NB4 (cell line): ENCODE data around the gene BTG4.

Source experiments
- DNase-seq: peaks from one replicate; pipeline ENCODE4 v3.0.0; 2010; ENCODE audit warnings: low read depth
- H3K4me3 ChIP-seq: one replicate; pipeline ENCODE4 v1.5.1; 2011; ENCODE audit warnings: mild to moderate bottlenecking, low read depth, low read length, moderate library complexity
- MYC ChIP-seq: IDR thresholded peaks from 2 replicates; pipeline ENCODE4 v1.6.1; 2011; ENCODE audit warnings: low read depth, low read length
- POLR2A ChIP-seq: IDR thresholded peaks from 2 replicates; pipeline ENCODE4 v1.6.1; 2011; ENCODE audit warnings: mild to moderate bottlenecking; ENCODE audit not compliant: insufficient read length; ENCODE audit errors: extremely low read depth
- TF ChIP-seq, protein P1 (sequence below): IDR thresholded peaks from one replicate; pipeline ENCODE4 v1.5.1; 2012; ENCODE audit warnings: low read depth, low read length
- TF ChIP-seq, protein P2 (sequence below): IDR thresholded peaks from 2 replicates; pipeline ENCODE4 v1.6.1; 2011; ENCODE audit warnings: low read depth, low read length

The BTG4 gene

DNA sequence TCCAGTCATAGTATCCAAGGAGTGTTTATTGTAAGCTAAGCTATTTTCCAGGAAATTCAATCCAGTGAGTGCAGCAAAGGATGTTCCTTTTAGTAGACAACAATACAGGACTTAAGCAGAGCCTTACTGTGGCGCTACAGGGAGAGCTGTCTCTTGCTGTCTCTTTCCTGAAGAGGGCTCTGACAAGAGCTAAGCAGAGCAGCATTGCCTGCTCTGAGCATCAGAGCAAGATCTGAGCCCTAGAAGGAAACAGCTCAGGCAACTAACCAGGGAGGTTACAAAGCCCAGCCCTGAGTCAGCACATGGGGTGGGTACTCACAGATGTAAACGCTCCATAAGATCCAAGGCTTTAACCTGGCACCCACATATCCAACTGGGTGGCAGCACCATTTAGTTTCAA lies 36.3 kb upstream of the BTG4 start:
- TF ChIP-seq, protein P1, sequence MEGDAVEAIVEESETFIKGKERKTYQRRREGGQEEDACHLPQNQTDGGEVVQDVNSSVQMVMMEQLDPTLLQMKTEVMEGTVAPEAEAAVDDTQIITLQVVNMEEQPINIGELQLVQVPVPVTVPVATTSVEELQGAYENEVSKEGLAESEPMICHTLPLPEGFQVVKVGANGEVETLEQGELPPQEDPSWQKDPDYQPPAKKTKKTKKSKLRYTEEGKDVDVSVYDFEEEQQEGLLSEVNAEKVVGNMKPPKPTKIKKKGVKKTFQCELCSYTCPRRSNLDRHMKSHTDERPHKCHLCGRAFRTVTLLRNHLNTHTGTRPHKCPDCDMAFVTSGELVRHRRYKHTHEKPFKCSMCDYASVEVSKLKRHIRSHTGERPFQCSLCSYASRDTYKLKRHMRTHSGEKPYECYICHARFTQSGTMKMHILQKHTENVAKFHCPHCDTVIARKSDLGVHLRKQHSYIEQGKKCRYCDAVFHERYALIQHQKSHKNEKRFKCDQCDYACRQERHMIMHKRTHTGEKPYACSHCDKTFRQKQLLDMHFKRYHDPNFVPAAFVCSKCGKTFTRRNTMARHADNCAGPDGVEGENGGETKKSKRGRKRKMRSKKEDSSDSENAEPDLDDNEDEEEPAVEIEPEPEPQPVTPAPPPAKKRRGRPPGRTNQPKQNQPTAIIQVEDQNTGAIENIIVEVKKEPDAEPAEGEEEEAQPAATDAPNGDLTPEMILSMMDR, result no peak
- TF ChIP-seq MYC, result no peak
- TF ChIP-seq, protein P2, sequence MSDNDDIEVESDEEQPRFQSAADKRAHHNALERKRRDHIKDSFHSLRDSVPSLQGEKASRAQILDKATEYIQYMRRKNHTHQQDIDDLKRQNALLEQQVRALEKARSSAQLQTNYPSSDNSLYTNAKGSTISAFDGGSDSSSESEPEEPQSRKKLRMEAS, result no peak
- TF ChIP-seq POLR2A, result no peak
- no peak for DNase-seq

DNA sequence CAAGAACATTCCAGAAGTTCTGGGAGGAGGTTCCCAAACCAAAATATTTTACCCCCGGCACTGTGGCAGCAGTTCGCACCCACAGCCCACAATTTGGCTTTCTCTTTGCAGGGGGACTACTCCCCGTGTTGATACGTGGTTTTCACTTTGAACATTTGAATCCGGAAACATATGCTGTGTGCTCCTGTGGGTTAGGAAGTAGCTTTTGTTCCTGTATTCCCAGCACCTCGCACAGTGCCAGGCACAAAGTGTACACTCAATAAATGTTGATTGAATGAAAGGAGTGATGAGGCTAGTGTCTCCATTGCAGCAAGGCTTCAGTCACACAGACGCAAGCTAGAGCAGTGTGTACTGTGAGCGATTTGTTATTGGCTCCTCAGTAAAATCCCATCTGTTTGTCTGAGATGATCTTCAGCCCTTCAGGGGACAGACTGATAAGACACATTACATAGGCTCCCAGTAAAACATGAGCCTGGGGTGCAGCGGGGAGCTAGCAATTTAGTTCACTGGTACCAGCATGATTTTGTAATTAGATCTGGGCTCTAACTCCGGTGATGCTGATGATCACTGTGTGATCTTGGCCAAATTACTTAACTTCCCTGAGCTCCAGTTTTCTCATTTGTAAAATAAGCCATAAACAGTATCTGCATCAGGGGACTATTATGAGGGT lies 30.6 kb upstream of the BTG4 start:
- DNase-seq, result no peak
- TF ChIP-seq, protein P1, result no peak
- TF ChIP-seq POLR2A, result no peak
- no peak overlapping the region for H3K4me3 ChIP-seq

More for the DNA sequence above, 36.3 kb upstream of the BTG4 start:
- no peak overlapping the region for H3K4me3 ChIP-seq

GRCh38 chr11:111541254-111542061 lies 29.3 kb upstream of the BTG4 start:
- H3K4me3 ChIP-seq, result no peak overlapping the region
- TF ChIP-seq, protein P2, result no peak
- no peak for TF ChIP-seq MYC
- TF ChIP-seq POLR2A, result no peak
- peak; percentile 47 for DNase-seq

DNA sequence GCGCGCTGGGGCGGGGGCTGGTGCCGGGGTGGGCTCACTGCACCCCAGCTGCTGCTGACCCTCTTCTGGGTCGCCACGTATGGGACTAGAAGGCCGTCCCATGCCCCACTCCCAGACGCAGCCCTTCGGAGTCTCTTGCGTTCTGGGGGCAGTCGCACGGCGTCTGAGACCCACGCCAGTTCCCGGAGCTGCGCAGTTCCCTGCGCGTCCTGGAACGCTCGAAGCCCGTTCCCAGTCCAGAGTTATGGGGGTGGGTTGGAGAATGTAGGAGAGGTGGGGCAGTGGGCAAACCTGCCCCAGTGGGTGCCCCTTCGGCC lies 28.7 kb upstream of the BTG4 start:
- H3K4me3 ChIP-seq, result no peak overlapping the region
- no peak for DNase-seq
- no peak for TF ChIP-seq POLR2A
- TF ChIP-seq, protein P1, result no peak

DNA sequence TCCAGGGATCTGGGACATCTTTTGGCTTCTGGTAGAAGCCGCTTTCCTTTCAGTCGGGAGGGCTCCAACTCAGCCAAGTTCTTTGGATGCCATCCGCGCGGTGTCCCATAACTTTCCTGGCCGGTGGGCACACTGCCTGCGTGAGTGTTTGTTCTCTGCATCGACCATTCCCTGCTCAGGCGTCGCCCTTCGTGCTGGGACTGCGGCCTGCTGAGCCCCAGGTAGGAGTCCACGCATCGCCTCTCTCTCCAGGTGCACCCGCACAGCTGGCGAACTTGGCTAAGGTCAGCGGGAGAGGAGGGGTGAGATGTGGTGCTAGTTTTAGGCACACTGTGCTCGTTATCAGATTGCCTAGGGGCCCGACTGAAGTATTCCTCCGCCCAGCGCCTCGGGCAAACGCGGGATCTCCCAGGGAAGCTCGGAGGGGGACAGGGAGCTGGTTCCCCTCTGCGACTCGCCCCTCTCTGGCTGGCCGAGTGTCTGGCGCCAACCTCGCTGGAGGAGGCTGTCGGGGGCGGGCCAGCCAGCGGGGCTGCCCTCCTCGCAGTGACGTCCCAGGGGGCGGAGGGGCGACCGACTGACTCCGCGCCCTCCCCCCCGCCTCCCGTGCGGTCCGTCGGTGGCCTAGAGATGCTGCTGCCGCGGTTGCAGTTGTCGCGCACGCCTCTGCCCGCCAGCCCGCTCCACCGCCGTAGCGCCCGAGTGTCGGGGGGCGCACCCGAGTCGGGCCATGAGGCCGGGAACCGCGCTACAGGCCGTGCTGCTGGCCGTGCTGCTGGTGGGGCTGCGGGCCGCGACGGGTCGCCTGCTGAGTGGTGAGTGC lies 28.1 kb upstream of the BTG4 start, which contains the start of gene LAYN:
Gene LAYN (plus strand): TSS at position 607 of the 823 bp plus-strand sequence. CDS start 124 bp downstream, at position 731.
- H3K4me3 ChIP-seq, result no peak within 1 kb of the TSS
- TF ChIP-seq, protein P2, result no peak
- no peak for TF ChIP-seq POLR2A
- TF ChIP-seq MYC, result no peak
- TF ChIP-seq, protein P1, result no peak
- no peak for DNase-seq

GRCh38 chr11:111539426-111540113 lies 27.4 kb upstream of the BTG4 start:
- H3K4me3 ChIP-seq, result no peak overlapping the region
- TF ChIP-seq, protein P1, result no peak
- TF ChIP-seq, protein P2, result no peak
- no peak for DNase-seq
